ENCODE data around the gene MBNL3.

The MBNL3 gene

GRCh38 chrX:132365490-132365889 lies 123.3 kb downstream of the MBNL3 start:
- H3K4me3 ChIP-seq (ENCODE audit: control insufficient read depth, low read depth, low read length) = no peak overlapping the region
- TF ChIP-seq CTCF (conservative IDR thresholded peaks at IDR 0.05; ENCODE audit: control insufficient read depth, insufficient read depth, low read depth, low read length) = no peak
- peak; percentile 2 for DNase-seq (ENCODE audit: low read depth)

- TF ChIP-seq CTCF (conservative IDR thresholded peaks at IDR 0.05; ENCODE audit: control insufficient read depth, insufficient read depth, low read depth, low read length) = no peak
- H3K4me3 ChIP-seq (ENCODE audit: control insufficient read depth, low read depth, low read length) = no peak overlapping the region
- no peak for DNase-seq (ENCODE audit: low read depth)
Observed at GRCh38 chrX:132364313-132364712, 124.5 kb downstream of the MBNL3 start.

- no peak overlapping the region for H3K4me3 ChIP-seq (ENCODE audit: control insufficient read depth, low read depth, low read length)
- no peak for TF ChIP-seq CTCF (conservative IDR thresholded peaks at IDR 0.05; ENCODE audit: control insufficient read depth, insufficient read depth, low read depth, low read length)
- DNase-seq (ENCODE audit: low read depth) = no peak
Observed at GRCh38 chrX:132353430-132353829, 135.4 kb downstream of the MBNL3 start.

GRCh38 chrX:132336172-132336571 lies 152.7 kb downstream of the MBNL3 start:
- no peak for TF ChIP-seq CTCF (conservative IDR thresholded peaks at IDR 0.05; ENCODE audit: control insufficient read depth, insufficient read depth, low read depth, low read length)
- DNase-seq (ENCODE audit: low read depth) = no peak
- H3K4me3 ChIP-seq (ENCODE audit: control insufficient read depth, low read depth, low read length) = no peak overlapping the region

- TF ChIP-seq CTCF (conservative IDR thresholded peaks at IDR 0.05; ENCODE audit: control insufficient read depth, insufficient read depth, low read depth, low read length) = no peak
- no peak overlapping the region for H3K4me3 ChIP-seq (ENCODE audit: control insufficient read depth, low read depth, low read length)
- DNase-seq (ENCODE audit: low read depth) = no peak
Observed at GRCh38 chrX:132333351-132333750, 155.5 kb downstream of the MBNL3 start.

GRCh38 chrX:132331532-132331931 lies 157.3 kb downstream of the MBNL3 start:
- no peak for DNase-seq (ENCODE audit: low read depth)
- no peak for TF ChIP-seq CTCF (conservative IDR thresholded peaks at IDR 0.05; ENCODE audit: control insufficient read depth, insufficient read depth, low read depth, low read length)
- H3K4me3 ChIP-seq (ENCODE audit: control insufficient read depth, low read depth, low read length) = no peak overlapping the region

- no peak for DNase-seq (ENCODE audit: low read depth)
- no peak for TF ChIP-seq CTCF (conservative IDR thresholded peaks at IDR 0.05; ENCODE audit: control insufficient read depth, insufficient read depth, low read depth, low read length)
- H3K4me3 ChIP-seq (ENCODE audit: control insufficient read depth, low read depth, low read length) = no peak overlapping the region
Observed at GRCh38 chrX:132331000-132331399, 157.8 kb downstream of the MBNL3 start.
